Measurements from ENCODE around the gene SNRNP48. TPM values are rescaled to one million over a fixed set of nuclear protein-coding genes. Genes with fewer than 3 reads are reported as not detected.

Gene SNRNP48
- total RNA-seq, 1 donor from 2014 or later: 13.3 TPM

- Mint-ChIP-seq H3K27ac (ENCODE audit: unreplicated experiment) (no peak overlapping the region), H3K36me3 (ENCODE audit: low read depth, unreplicated experiment) (no peaks in the 10 kb centered on the region), H3K27me3 (ENCODE audit: unreplicated experiment) (no peaks in the 10 kb centered on the region), H3K4me3 (ENCODE audit: unreplicated experiment) (no peak overlapping the region), H3K4me1 (ENCODE audit: unreplicated experiment) (no peaks in the 10 kb centered on the region), H3K9me3 (ENCODE audit: unreplicated experiment) (no peaks in the 10 kb centered on the region)
- no peak for DNase-seq (ENCODE audit: low spot score)
- TF ChIP-seq, protein P1, sequence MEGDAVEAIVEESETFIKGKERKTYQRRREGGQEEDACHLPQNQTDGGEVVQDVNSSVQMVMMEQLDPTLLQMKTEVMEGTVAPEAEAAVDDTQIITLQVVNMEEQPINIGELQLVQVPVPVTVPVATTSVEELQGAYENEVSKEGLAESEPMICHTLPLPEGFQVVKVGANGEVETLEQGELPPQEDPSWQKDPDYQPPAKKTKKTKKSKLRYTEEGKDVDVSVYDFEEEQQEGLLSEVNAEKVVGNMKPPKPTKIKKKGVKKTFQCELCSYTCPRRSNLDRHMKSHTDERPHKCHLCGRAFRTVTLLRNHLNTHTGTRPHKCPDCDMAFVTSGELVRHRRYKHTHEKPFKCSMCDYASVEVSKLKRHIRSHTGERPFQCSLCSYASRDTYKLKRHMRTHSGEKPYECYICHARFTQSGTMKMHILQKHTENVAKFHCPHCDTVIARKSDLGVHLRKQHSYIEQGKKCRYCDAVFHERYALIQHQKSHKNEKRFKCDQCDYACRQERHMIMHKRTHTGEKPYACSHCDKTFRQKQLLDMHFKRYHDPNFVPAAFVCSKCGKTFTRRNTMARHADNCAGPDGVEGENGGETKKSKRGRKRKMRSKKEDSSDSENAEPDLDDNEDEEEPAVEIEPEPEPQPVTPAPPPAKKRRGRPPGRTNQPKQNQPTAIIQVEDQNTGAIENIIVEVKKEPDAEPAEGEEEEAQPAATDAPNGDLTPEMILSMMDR (IDR thresholded peaks at IDR 0.05; ENCODE audit: unreplicated experiment): no peak
Measured at GRCh38 chr6:7632501-7633290, 42.7 kb downstream of the SNRNP48 start.

- TF ChIP-seq, protein P1 (IDR thresholded peaks at IDR 0.05; ENCODE audit: unreplicated experiment): no peak
- no peaks in the 10 kb centered on the region for H3K36me3 Mint-ChIP-seq (ENCODE audit: low read depth, unreplicated experiment)
- no peak for DNase-seq (ENCODE audit: low spot score)
- H3K27ac Mint-ChIP-seq (ENCODE audit: unreplicated experiment): no peak overlapping the region
- H3K27me3 Mint-ChIP-seq (ENCODE audit: unreplicated experiment): no peaks in the 10 kb centered on the region
- H3K4me3 Mint-ChIP-seq (ENCODE audit: unreplicated experiment): no peak overlapping the region
- H3K9me3 Mint-ChIP-seq (ENCODE audit: unreplicated experiment): no peaks in the 10 kb centered on the region
- no peaks in the 10 kb centered on the region for H3K4me1 Mint-ChIP-seq (ENCODE audit: unreplicated experiment)
Measured at GRCh38 chr6:7633361-7633760, 43.4 kb downstream of the SNRNP48 start.

- TF ChIP-seq, protein P1 (IDR thresholded peaks at IDR 0.05; ENCODE audit: unreplicated experiment): no peak
- no peak for DNase-seq (ENCODE audit: low spot score)
- Mint-ChIP-seq H3K27ac (ENCODE audit: unreplicated experiment) (no peak overlapping the region), H3K4me3 (ENCODE audit: unreplicated experiment) (no peak overlapping the region), H3K9me3 (ENCODE audit: unreplicated experiment) (no peaks in the 10 kb centered on the region), H3K36me3 (ENCODE audit: low read depth, unreplicated experiment) (no peaks in the 10 kb centered on the region), H3K27me3 (ENCODE audit: unreplicated experiment) (no peaks in the 10 kb centered on the region), H3K4me1 (ENCODE audit: unreplicated experiment) (no peaks in the 10 kb centered on the region)
Measured at GRCh38 chr6:7636151-7636550, 46.2 kb downstream of the SNRNP48 start.

GRCh38 chr6:7637533-7637932 lies 47.5 kb downstream of the SNRNP48 start:
- H3K36me3 Mint-ChIP-seq (ENCODE audit: low read depth, unreplicated experiment): no peaks in the 10 kb centered on the region
- no peaks in the 10 kb centered on the region for H3K27me3 Mint-ChIP-seq (ENCODE audit: unreplicated experiment)
- no peaks in the 10 kb centered on the region for H3K4me1 Mint-ChIP-seq (ENCODE audit: unreplicated experiment)
- TF ChIP-seq, protein P1 (IDR thresholded peaks at IDR 0.05; ENCODE audit: unreplicated experiment): no peak
- no peak overlapping the region for H3K27ac Mint-ChIP-seq (ENCODE audit: unreplicated experiment)
- no peaks in the 10 kb centered on the region for H3K9me3 Mint-ChIP-seq (ENCODE audit: unreplicated experiment)
- DNase-seq (ENCODE audit: low spot score): no peak
- no peak overlapping the region for H3K4me3 Mint-ChIP-seq (ENCODE audit: unreplicated experiment)

GRCh38 chr6:7639427-7639826 lies 49.4 kb downstream of the SNRNP48 start:
- H3K36me3 Mint-ChIP-seq (ENCODE audit: low read depth, unreplicated experiment): no peaks in the 10 kb centered on the region
- no peak for DNase-seq (ENCODE audit: low spot score)
- no peak overlapping the region for H3K27ac Mint-ChIP-seq (ENCODE audit: unreplicated experiment)
- H3K4me1 Mint-ChIP-seq (ENCODE audit: unreplicated experiment): no peaks in the 10 kb centered on the region
- H3K27me3 Mint-ChIP-seq (ENCODE audit: unreplicated experiment): no peaks in the 10 kb centered on the region
- TF ChIP-seq, protein P1 (IDR thresholded peaks at IDR 0.05; ENCODE audit: unreplicated experiment): no peak
- H3K4me3 Mint-ChIP-seq (ENCODE audit: unreplicated experiment): no peak overlapping the region
- H3K9me3 Mint-ChIP-seq (ENCODE audit: unreplicated experiment): no peaks in the 10 kb centered on the region
